Endothelial cell of umbilical vein (primary cell): ENCODE measurements around the gene DAAM1. TPM values are rescaled to one million over a fixed set of nuclear protein-coding genes. Genes with fewer than 3 reads are reported as not detected.

ENCODE experiments used
- BruUV-seq: library from RNA; stranded (reverse); fragments of 400-500 nt; replicated peaks from 2 replicates; lab custom pipeline; 2021; lab: Mats Ljungman, UMichigan
- CTCF ChIA-PET: fragments of 300-600, 350-600 bp; sonication (Branson Sonifier 250); formaldehyde crosslinking; loops from one replicate; lab custom pipeline; 2021; ENCODE audit warnings: antibody characterized with exemption, inconsistent platforms; lab: Charles Lee
- POLR2A ChIA-PET: fragments of 300-600, 350-600 bp; sonication (Branson Sonifier 250); formaldehyde crosslinking; loops from one replicate; lab custom pipeline; 2021; ENCODE audit warnings: antibody characterized with exemption, inconsistent platforms; lab: Charles Lee
- DNase-seq: peaks from one replicate; pipeline ENCODE4 v3.0.0-alpha.2; 2011; ENCODE audit warnings: low read depth, low spot score
- FAIRE-seq: peaks from 2 replicates; lab custom pipeline; 2011; peaks lifted over from hg19 to GRCh38; lab: Jason Lieb, UNC
- H2AFZ ChIP-seq: 2 replicates; pipeline ENCODE4 v1.6.0; 2012; ENCODE audit warnings: low read depth, low read length, control low read depth, inconsistent platforms
- H3K27ac ChIP-seq: 2 replicates; pipeline ENCODE4 v1.5.1; 2011; ENCODE audit warnings: low read depth, mild to moderate bottlenecking, control low read depth, low read length, moderate library complexity; ENCODE audit not compliant: insufficient read depth
- H3K27me3 ChIP-seq, 2 experiments: 2 replicates each; pipeline versions ENCODE4 v1.6.0 to v1.6.1; 2011; ENCODE audit warnings: low read length in 2 of 2, mixed read lengths in 1 of 2; ENCODE audit not compliant: control insufficient read depth in 2 of 2, insufficient read depth in 2 of 2
- H3K36me3 ChIP-seq, 2 experiments: 2 replicates in 1 of 2; 3 replicates in 1 of 2; pipeline ENCODE4 v1.5.1; 2011; ENCODE audit warnings: low read length in 2 of 2, mild to moderate bottlenecking in 1 of 2, moderate library complexity in 1 of 2; ENCODE audit not compliant: control insufficient read depth in 2 of 2, insufficient read depth in 2 of 2; ENCODE audit errors: extremely low read depth in 1 of 2
- H3K4me1 ChIP-seq: 3 replicates; pipeline ENCODE4 v1.5.1; 2011; ENCODE audit warnings: mild to moderate bottlenecking, low read length; ENCODE audit not compliant: control insufficient read depth, insufficient read depth; ENCODE audit errors: extremely low read depth
- H3K4me2 ChIP-seq: 2 replicates; pipeline ENCODE4 v1.6.1; 2011; ENCODE audit warnings: low read length, control low read depth, mixed read lengths; ENCODE audit not compliant: insufficient read depth
- H3K4me3 ChIP-seq, 3 experiments: fragments of 200-600 bp in 1 of 3; sonication (generic), shearing (Covaris generic) in 1 of 3; replicated peaks in 1 of 3; 2 replicates each; pipeline ENCODE4 v1.5.1; 2011 to 2016; ENCODE audit warnings: control low read depth in 3 of 3, low read length in 3 of 3, mild to moderate bottlenecking in 2 of 3, inconsistent platforms in 1 of 3, low read depth in 1 of 3, moderate library complexity in 1 of 3; ENCODE audit not compliant: insufficient read depth in 1 of 3
- H3K79me2 ChIP-seq: 2 replicates; pipeline ENCODE4 v1.6.0; 2012; ENCODE audit warnings: low read length, inconsistent platforms; ENCODE audit not compliant: control insufficient read depth, insufficient read depth
- H3K9ac ChIP-seq: replicated peaks from 2 replicates; pipeline ENCODE3; 2011; ENCODE audit warnings: low read length, control low read depth; ENCODE audit not compliant: insufficient read depth; ENCODE audit errors: extremely low read depth
- H3K9me1 ChIP-seq: replicated peaks from 3 replicates; pipeline ENCODE4 v1.6.0; 2011; ENCODE audit warnings: mild to moderate bottlenecking, low read length; ENCODE audit not compliant: control insufficient read depth, insufficient read depth; ENCODE audit errors: extremely low read depth
- H3K9me3 ChIP-seq: replicated peaks from 2 replicates; pipeline ENCODE4 v1.5.1; 2012; ENCODE audit warnings: low read length, inconsistent platforms; ENCODE audit not compliant: control insufficient read depth, insufficient read depth
- H4K20me1 ChIP-seq: replicated peaks from 2 replicates; pipeline ENCODE3; 2011; ENCODE audit warnings: mild to moderate bottlenecking, low read length; ENCODE audit not compliant: control insufficient read depth, insufficient read depth; ENCODE audit errors: extremely low read depth
- EZH2 ChIP-seq: IDR thresholded peaks from 2 replicates; pipeline ENCODE4 v1.6.1; 2012; ENCODE audit warnings: borderline replicate concordance, low read depth, mild to moderate bottlenecking, moderate library complexity, low read length, inconsistent platforms; ENCODE audit not compliant: severe bottlenecking
- FOS ChIP-seq: IDR thresholded peaks from 2 replicates; pipeline ENCODE4 v1.6.1; 2011; ENCODE audit warnings: mild to moderate bottlenecking, low read length, moderate library complexity, borderline replicate concordance; ENCODE audit not compliant: insufficient read depth
- GATA2 ChIP-seq: IDR thresholded peaks from 2 replicates; pipeline ENCODE4 v1.7.0; 2011; ENCODE audit warnings: low read depth, mild to moderate bottlenecking, moderate library complexity, mixed read lengths, low read length; ENCODE audit not compliant: insufficient read length, insufficient read depth
- JUN ChIP-seq: IDR thresholded peaks from 2 replicates; pipeline ENCODE4 v1.6.1; 2011; ENCODE audit warnings: borderline replicate concordance, low read depth; ENCODE audit not compliant: insufficient read length, insufficient read depth
- MYC ChIP-seq: IDR thresholded peaks from one replicate; pipeline ENCODE4 v1.6.1; 2011; ENCODE audit warnings: mild to moderate bottlenecking, low read depth, low read length
- POLR2A ChIP-seq: IDR thresholded peaks from 2 replicates; pipeline ENCODE4 v1.6.1; 2012; ENCODE audit warnings: low read depth, mild to moderate bottlenecking, control low read depth, low read length
- POLR2AphosphoS5 ChIP-seq: IDR thresholded peaks from 2 replicates; pipeline ENCODE4 v1.6.1; 2012; ENCODE audit warnings: low read depth, mild to moderate bottlenecking, control low read depth, low read length, moderate library complexity; ENCODE audit not compliant: insufficient read depth
- dilution Hi-C: fragments of 300-500 bp; cut with MboI; formaldehyde crosslinking; loops from one replicate; pipeline ENCODE4 v1.15.0; 2019; ENCODE audit warnings: low sequenced_read_pairs; ENCODE audit not compliant: extremely low pct_ligation_motif_present
- intact Hi-C: fragments of 100-400 bp; cut with micrococcal nuclease; formaldehyde crosslinking; loops from one replicate; pipeline ENCODE4 v1.10.0; 2022
- polyA plus RNA-seq, 4 experiments: library from polyadenylated mRNA; depleted of rRNA in 3 of 4; stranded (reverse) in 3 of 4; unstranded in 1 of 4; fragments of >200 nt; gene quantifications; 2 replicates each; pipeline versions ENCODE4 v1.2.1 to v1.2.3, GENCODE V29; 2011 to 2012; ENCODE audit warnings: missing spikeins in 1 of 4
- total RNA-seq: library from RNA; stranded (reverse); gene quantifications from 2 replicates; pipeline ENCODE4 v1.2.3, GENCODE V29; 2021
- TF ChIP-seq, protein P1 (sequence below), 2 donors: IDR thresholded peaks; 1 replicate in 1 of 2; 2 replicates in 1 of 2; pipeline ENCODE4 v1.5.1; 2011; ENCODE audit warnings: low read length in 2 of 2, mild to moderate bottlenecking in 2 of 2, moderate library complexity in 2 of 2, control low read depth in 1 of 2, inconsistent platforms in 1 of 2, low read depth in 1 of 2; ENCODE audit not compliant: insufficient read depth in 1 of 2; ENCODE audit errors: extremely low read depth in 1 of 2
- TF ChIP-seq, protein P2 (sequence below): IDR thresholded peaks from 2 replicates; pipeline ENCODE4 v1.6.1; 2011; ENCODE audit not compliant: insufficient read depth, insufficient read length

The DAAM1 gene
- total and polyA plus RNA-seq, 2 donors (not counting 3 experiments of a cell fraction or from before 2014, with no cell fraction given): 10.2 to 25.3 TPM

DNA sequence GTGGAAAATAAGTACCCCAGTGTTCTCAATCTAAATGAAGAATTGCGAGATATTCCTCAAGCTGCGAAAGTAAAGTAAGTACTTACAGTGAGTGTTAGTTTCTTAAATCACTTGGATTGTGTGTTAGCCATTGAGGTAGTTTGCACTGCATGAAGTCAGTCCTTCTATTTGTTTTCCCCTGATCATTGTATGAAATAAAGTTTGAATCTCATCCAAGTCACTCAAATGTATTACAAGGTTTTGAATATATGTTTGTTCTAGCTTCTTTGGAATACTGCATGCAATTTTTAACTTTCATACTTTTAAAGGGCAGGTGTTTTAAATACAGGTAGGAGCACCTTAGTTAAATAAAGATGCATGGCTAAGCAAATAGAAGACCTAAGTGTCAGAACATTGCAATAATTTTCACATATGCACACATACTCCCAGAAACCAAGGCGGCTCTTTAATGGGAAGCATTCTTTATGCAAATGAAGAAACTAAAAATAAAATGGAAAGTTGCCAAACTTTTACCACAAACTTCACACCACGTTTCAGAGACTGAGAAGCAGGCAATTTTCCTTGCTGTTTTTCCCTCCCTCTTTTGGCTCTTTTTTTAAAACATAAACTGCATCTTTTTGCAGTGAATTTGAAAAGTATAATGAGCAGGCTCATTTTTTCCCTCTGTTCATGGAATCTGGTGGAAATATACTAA, 171.1 kb downstream of the DAAM1 start:
- intact Hi-C loops: no loop called here
- dilution Hi-C loops: no loop called here

More for the DNA sequence above, 171.1 kb downstream of the DAAM1 start:
- Histone ChIP-seq H3K27ac (no peak overlapping the region), H3K9me3 (no peaks in the 10 kb centered on the region), H3K36me3 (peaks cover 0 to 6% of the 10 kb centered on the region in 2 experiments), H3K27me3 (no peaks in the 10 kb centered on the region), H3K4me1 (peaks cover 37% of the 10 kb centered on the region), H2AFZ (no peak overlapping the region), H4K20me1 (no peaks in the 10 kb centered on the region), H3K9me1 (no peaks in the 10 kb centered on the region), H3K79me2 (peaks cover 2% of the 10 kb centered on the region), H3K4me3 (no peak overlapping the region), H3K9ac (no peak overlapping the region), H3K4me2 (no peak overlapping the region)
- BruUV-seq: no TSS peak
- FAIRE-seq: no peak
- no peak for TF ChIP-seq EZH2
- TF ChIP-seq, protein P1, sequence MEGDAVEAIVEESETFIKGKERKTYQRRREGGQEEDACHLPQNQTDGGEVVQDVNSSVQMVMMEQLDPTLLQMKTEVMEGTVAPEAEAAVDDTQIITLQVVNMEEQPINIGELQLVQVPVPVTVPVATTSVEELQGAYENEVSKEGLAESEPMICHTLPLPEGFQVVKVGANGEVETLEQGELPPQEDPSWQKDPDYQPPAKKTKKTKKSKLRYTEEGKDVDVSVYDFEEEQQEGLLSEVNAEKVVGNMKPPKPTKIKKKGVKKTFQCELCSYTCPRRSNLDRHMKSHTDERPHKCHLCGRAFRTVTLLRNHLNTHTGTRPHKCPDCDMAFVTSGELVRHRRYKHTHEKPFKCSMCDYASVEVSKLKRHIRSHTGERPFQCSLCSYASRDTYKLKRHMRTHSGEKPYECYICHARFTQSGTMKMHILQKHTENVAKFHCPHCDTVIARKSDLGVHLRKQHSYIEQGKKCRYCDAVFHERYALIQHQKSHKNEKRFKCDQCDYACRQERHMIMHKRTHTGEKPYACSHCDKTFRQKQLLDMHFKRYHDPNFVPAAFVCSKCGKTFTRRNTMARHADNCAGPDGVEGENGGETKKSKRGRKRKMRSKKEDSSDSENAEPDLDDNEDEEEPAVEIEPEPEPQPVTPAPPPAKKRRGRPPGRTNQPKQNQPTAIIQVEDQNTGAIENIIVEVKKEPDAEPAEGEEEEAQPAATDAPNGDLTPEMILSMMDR (IDR thresholded peaks at IDR 0.05; ENCODE audit: extremely low read depth in 1 of 2, insufficient read depth in 1 of 2, low read depth in 1 of 2, low read length in 2 of 2): no peak
- no peak for TF ChIP-seq POLR2A
- TF ChIP-seq MYC: no peak
- TF ChIP-seq GATA2: no peak
- no peak for TF ChIP-seq POLR2AphosphoS5
- TF ChIP-seq, protein P2, sequence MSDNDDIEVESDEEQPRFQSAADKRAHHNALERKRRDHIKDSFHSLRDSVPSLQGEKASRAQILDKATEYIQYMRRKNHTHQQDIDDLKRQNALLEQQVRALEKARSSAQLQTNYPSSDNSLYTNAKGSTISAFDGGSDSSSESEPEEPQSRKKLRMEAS: no peak
- TF ChIP-seq FOS: no peak
- no peak for TF ChIP-seq JUN
- ChIA-PET CTCF (no interaction called here), POLR2A (no interaction called here)
- no peak for DNase-seq
